Natural killer cell treated with Interleukin-12 subunit alpha and Interleukin-12 subunit beta and Interleukin-15 and Interleukin-18, amount 100 ng/mL, for 72 hours (primary cell): Measurements from ENCODE around the gene DPYSL5. TPM values are rescaled to one million over a fixed set of nuclear protein-coding genes. Genes with fewer than 3 reads are reported as not detected.
"Not testable (repeated sequence)": the region's sequence is repeated elsewhere in the genome, so short reads cannot be mapped to it uniquely, and the experiment has no call there.

Source experiments
- ATAC-seq, 2 donors: fragments of 150-1000 bp; cut with Tn5 transposase in 1 of 2; sonication (Bioruptor Pico), chemical (Tn5 transposase) in 1 of 2; 2 replicates each; pipeline ENCODE4 v1.10.0; 2021
- DNase-seq: peaks from one replicate; pipeline ENCODE4 v3.0.0; 2022; ENCODE audit warnings: low spot score
- H3K27ac Mint-ChIP-seq, 2 donors: 1 replicate in 1 of 2; 2 replicates in 1 of 2; pipeline ENCODE4 v1.8.0; 2022; ENCODE audit warnings: mixed read lengths in 2 of 2, mild to moderate bottlenecking in 1 of 2, moderate library complexity in 1 of 2
- H3K27me3 Mint-ChIP-seq, 2 donors: 1 replicate in 1 of 2; 2 replicates in 1 of 2; pipeline ENCODE4 v1.8.0; 2022; ENCODE audit warnings: mixed read lengths in 2 of 2
- H3K36me3 Mint-ChIP-seq: one replicate; pipeline ENCODE4 v1.8.0; 2022; ENCODE audit warnings: mixed read lengths
- H3K4me1 Mint-ChIP-seq, 2 donors: 1 replicate in 1 of 2; 2 replicates in 1 of 2; pipeline ENCODE4 v1.8.0; 2022; ENCODE audit warnings: low read depth in 2 of 2, mixed read lengths in 2 of 2, mild to moderate bottlenecking in 1 of 2
- H3K4me3 Mint-ChIP-seq: one replicate; pipeline ENCODE4 v1.8.0; 2022; ENCODE audit warnings: mixed read lengths
- H3K9me3 Mint-ChIP-seq: 2 replicates; pipeline ENCODE4 v1.8.0; 2022; ENCODE audit warnings: mixed read lengths
- total RNA-seq, 2 donors: library from RNA; stranded (reverse); gene quantifications; one replicate each; pipeline ENCODE4 v1.2.3, GENCODE V29; 2022

Gene DPYSL5, protein sequence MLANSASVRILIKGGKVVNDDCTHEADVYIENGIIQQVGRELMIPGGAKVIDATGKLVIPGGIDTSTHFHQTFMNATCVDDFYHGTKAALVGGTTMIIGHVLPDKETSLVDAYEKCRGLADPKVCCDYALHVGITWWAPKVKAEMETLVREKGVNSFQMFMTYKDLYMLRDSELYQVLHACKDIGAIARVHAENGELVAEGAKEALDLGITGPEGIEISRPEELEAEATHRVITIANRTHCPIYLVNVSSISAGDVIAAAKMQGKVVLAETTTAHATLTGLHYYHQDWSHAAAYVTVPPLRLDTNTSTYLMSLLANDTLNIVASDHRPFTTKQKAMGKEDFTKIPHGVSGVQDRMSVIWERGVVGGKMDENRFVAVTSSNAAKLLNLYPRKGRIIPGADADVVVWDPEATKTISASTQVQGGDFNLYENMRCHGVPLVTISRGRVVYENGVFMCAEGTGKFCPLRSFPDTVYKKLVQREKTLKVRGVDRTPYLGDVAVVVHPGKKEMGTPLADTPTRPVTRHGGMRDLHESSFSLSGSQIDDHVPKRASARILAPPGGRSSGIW
- total RNA-seq: not detected

DNA sequence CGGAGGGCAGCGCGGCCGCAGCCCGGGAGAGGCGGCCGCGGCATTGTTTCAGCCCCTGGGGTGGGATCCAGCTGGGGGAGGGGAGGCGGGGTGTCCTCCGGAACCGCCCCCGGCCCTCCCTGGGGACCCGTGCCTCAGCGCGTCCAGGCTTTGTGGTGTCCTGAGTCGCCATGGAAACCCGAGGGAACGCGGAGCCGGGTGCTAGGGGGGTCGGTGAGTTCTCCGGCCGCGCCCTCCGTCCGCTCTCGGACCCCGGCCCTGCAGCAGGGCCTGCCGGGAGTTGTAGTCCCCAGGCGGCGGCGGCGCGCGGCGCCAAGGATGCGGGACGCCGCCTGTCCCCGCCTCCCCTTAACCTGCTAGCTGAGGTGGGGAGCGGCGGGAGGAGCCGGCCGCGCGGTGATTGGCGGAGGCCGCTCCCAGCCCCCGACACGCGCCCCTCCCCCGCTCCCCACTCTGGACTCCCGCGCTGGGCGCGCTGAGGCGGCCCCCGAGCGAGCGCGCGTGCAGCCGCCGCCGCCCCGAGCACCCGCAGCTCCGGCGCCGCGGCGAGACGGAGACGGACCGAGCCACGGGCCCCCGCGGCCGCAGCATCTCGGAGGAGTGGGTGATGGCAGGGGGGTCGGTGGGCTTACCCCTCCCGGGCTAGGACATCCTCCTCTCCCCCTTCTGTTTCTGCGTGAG lies at the start of gene DPYSL5:
DPYSL5 (plus strand) TSS at position 478 of the 681 bp plus-strand sequence. CDS start 50,368 bp downstream, outside the sequence.
- H3K27me3 Mint-ChIP-seq: peaks cover 34 to 48% of the 10 kb centered on the region in 2 donors
- H3K36me3 Mint-ChIP-seq: no peaks in the 10 kb centered on the region
- H3K9me3 Mint-ChIP-seq: no peaks in the 10 kb centered on the region
- H3K27ac Mint-ChIP-seq: no peak within 1 kb of the TSS
- peak within 1 kb of the TSS; percentile 32 for H3K4me3 Mint-ChIP-seq
- ATAC-seq (peak; percentile 26 to 27), DNase-seq (no peak)
- H3K4me1 Mint-ChIP-seq: peaks cover 0 to 4% of the 10 kb centered on the region in 2 donors

DNA sequence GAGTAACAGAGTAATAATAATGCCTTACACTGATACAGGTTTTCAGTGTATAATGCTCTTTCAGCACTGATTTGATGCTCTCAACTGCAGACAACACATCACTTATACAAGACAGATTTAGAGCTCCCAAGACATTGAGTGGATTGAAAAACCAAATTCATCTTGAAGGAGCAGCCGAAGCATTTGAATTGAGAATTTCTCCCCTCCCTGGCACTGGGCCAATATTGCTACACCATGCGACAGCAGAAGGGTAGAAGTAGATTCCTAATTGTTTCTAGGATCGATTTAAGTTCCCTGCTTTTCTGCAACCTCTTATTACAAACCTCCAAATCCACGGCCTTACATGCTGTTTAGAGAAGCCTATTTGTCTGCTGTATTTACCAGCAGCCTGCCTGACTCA lies 46.6 kb upstream of the DPYSL5 start:
- H3K27ac Mint-ChIP-seq: no peak overlapping the region
- ATAC-seq: no peak
- H3K4me3 Mint-ChIP-seq: no peak overlapping the region
- no peaks in the 10 kb centered on the region for H3K36me3 Mint-ChIP-seq
- no peaks in the 10 kb centered on the region for H3K9me3 Mint-ChIP-seq
- no peaks in the 10 kb centered on the region for H3K4me1 Mint-ChIP-seq
- no peak for DNase-seq
- H3K27me3 Mint-ChIP-seq: no peaks in the 10 kb centered on the region

DNA sequence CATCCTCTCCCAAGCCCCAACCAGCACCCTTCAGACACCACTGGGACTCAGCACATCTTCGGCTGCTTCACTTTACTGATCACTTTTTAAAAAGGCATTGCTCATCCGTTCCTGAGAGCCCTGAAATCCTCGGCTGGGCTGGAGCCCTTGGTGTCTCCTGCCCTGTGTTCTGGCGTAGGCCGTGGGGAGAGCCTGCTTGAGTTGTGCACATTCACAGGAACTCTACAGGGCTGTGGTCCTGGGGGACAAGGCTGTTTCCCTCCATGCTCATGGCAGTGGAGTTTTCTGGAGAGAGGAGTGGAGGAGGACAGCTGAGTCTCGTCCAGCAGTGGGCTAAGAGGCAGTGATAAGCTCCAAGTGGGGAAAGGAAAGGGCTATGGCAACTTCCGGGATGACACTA lies 46.1 kb upstream of the DPYSL5 start:
- Mint-ChIP-seq H3K36me3 (no peaks in the 10 kb centered on the region), H3K27me3 (no peaks in the 10 kb centered on the region), H3K9me3 (no peaks in the 10 kb centered on the region), H3K4me3 (no peak overlapping the region), H3K4me1 (no peaks in the 10 kb centered on the region), H3K27ac (no peak overlapping the region)
- no peak for ATAC-seq
- no peak for DNase-seq

DNA sequence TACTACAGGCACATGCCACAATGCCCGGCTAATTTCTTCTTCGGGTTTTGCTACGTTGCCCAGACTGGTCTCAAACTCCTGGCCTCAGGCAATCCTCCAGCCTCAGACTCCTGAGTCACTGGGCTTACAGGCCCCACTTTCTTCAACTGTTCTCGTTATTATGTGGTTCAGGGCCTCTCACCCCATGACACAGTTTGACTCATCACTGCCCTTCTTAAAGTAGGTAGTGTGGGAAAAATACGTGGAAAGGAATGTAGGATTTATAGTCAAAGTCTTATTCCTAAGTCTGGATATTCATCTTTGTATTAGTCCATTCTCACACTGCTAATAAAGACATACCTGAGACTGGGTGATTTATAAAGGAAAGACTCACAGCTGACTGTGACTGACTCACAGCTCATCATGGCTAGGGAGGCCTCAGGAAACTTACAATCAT lies 42.7 kb upstream of the DPYSL5 start:
- peaks cover 0 to 2% of the 10 kb centered on the region in 2 donors for H3K27me3 Mint-ChIP-seq
- ATAC-seq (no peak), DNase-seq (no peak)
- no peak overlapping the region for H3K4me3 Mint-ChIP-seq
- H3K27ac Mint-ChIP-seq: no peak overlapping the region
- no peaks in the 10 kb centered on the region for H3K9me3 Mint-ChIP-seq
- peaks cover 4% of the 10 kb centered on the region in 2 donors for H3K4me1 Mint-ChIP-seq
- H3K36me3 Mint-ChIP-seq: no peaks in the 10 kb centered on the region

DNA sequence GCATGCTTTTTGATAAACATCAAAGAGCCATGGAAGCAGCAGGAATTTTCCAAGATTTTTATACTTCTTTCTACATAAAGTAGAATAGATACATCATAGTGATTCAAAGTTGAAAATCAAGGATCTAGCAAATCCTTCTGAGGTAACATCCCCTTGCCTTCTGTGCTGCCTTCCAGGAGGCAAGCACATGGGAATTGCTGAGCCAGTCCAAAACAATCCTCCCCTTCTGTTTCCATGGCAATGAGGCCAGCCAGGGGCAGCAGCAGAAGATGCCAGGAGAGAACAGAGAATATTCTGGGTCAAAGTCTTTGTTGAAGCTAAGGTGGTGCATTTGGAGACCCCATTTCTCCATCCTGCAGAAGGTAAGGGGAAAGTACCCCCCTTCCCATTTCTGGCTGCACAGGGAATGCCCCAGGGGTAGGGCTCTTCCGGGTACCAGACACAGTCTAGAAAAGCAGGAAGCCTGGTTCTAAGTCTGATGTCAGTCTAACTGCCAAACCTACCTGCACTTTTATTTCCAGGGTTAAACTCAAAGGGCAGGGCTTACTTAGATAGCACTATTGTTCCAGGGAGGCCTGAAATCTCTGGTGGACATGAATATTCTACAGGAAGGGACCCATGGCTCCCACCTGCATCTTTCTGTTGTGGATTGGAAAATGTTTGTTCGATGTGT lies 40.0 kb upstream of the DPYSL5 start:
- Mint-ChIP-seq H3K36me3 (no peaks in the 10 kb centered on the region), H3K4me1 (peaks cover 4% of the 10 kb centered on the region in 2 donors), H3K9me3 (no peaks in the 10 kb centered on the region), H3K27me3 (peaks cover 3 to 8% of the 10 kb centered on the region in 2 donors), H3K4me3 (no peak overlapping the region), H3K27ac (no peak overlapping the region)
- peak in 1 of 2 donors; percentile 41 for ATAC-seq
- DNase-seq: no peak

DNA sequence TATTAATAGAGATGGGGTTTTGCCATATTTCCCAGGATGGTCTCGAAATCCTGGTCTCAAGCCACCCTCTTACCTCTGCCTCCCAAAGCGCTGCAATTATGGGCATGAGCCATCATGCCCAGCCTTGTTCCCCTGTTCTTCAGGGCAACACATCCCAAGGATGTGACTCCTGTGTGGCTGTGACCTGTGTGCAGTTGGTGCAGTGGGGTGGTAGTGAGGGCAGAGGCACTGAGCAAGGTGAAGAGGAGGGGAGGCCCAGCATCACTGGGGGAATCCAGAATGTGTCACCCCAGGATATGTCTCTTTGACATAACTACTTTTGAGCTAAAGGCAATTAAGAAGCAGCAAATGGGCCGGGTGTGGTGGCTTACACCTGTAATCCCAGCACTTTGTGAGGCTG lies 38.7 kb upstream of the DPYSL5 start:
- ATAC-seq (no peak), DNase-seq (no peak)
- Mint-ChIP-seq H3K4me1 (peaks cover 4% of the 10 kb centered on the region in 2 donors), H3K27me3 (peaks cover 7 to 17% of the 10 kb centered on the region in 2 donors), H3K4me3 (no peak overlapping the region), H3K9me3 (no peaks in the 10 kb centered on the region), H3K27ac (no peak overlapping the region), H3K36me3 (no peaks in the 10 kb centered on the region)

DNA sequence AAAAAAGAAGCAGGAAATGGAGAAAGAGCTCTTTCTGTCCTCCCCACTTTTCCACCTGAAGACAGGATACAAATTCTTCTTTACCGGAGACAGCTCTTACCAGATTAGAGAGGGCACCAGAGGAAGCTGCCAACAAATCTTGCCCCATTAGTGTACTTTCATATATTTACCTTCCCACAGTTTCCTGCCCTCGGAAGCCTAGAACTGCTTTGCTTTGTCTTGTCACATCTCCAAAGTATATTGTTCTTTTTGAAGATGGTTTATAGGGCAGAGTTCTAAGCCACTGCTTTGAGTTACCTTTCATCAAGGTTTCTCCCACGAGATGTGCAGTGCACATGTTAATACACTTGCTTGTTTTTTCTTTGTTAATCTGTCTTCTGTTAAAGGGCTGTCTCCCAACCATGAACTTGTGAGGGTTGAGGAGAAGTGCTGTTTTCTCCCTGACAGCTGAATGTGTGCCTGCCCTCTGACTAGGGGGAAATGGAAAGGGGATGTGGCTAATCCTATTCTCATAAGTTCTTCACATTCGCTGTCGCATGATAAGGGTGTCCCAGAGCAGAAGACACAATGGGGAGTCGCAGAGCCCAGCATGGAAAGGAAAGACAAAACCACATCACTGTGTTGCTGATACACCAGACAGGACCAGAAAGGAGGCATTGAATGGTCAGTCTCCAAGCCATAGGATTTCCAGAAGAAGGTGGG lies 37.9 kb upstream of the DPYSL5 start:
- Mint-ChIP-seq H3K4me3 (no peak overlapping the region), H3K4me1 (peaks cover 4% of the 10 kb centered on the region in 2 donors), H3K27me3 (peaks cover 7 to 19% of the 10 kb centered on the region in 2 donors), H3K36me3 (no peaks in the 10 kb centered on the region), H3K27ac (no peak overlapping the region), H3K9me3 (no peaks in the 10 kb centered on the region)
- DNase-seq (no peak), ATAC-seq (no peak)

DNA sequence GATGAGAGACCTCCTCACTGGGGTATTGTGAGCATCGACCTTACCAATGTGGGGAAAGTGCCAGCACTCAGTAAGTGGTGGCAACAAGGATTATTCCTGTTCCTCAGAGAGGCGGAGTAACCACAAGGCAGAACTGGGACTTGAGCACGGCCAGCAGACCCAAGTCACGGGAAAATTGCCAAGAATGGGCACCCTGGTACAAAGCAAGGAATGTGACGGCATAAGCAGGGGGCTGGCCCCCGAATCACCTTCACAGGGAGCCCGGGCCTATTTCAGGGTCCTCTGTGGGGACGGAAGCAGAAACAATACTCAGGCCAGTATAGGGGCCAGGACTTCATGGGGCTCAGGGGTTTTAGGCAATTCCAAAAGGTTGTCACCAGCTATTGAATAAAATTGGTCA lies 36.7 kb upstream of the DPYSL5 start:
- ATAC-seq (no peak), DNase-seq (no peak)
- H3K27ac Mint-ChIP-seq: no peak overlapping the region
- peaks cover 4% of the 10 kb centered on the region in 2 donors for H3K4me1 Mint-ChIP-seq
- no peaks in the 10 kb centered on the region for H3K9me3 Mint-ChIP-seq
- H3K27me3 Mint-ChIP-seq: peaks cover 10 to 26% of the 10 kb centered on the region in 2 donors
- H3K4me3 Mint-ChIP-seq: no peak overlapping the region
- H3K36me3 Mint-ChIP-seq: no peaks in the 10 kb centered on the region

DNA sequence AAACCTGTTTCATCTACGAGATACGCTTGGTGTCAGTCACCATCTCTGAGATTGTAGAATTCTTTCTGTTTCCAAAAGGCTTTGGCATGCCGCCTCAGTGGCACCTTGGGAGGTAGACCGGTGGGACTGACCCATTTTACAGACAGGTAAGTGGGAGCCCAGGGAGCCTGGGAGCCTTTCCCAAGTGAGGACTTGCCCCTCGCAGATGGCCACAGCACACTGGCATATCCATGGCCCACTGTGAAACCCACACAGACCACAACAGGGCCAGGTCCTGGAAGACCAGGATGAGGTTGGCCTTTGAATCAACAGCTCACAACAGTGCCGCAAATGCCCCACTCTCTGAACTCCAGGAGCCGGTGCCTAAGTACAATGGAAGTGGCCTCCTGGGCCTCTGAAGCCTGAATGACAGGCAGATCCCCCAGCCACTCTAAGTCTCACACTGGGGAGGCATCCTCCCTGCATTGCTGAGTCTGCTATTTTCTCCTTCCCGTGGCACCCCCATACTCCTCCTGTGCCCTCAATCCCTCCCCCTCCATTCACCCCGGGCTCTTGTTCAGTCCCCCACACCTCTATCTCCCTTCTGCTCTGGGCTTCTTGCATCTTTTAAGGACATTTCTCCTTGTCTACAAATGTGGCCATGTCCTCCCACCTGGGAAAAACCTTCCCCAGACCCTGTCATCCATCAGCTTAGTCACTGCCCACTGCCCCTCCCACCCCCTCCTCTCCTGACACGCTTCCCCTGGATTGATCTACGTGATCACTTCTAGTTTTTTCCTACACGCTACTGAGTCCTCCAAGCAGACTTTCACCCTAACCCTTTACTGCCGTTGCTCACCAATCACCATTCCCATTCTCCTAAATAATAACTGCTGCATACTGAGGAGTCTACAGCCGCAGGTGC lies 35.9 kb upstream of the DPYSL5 start:
- peaks cover 15 to 32% of the 10 kb centered on the region in 2 donors for H3K27me3 Mint-ChIP-seq
- DNase-seq: no peak
- peaks cover 4% of the 10 kb centered on the region in 2 donors for H3K4me1 Mint-ChIP-seq
- no peaks in the 10 kb centered on the region for H3K36me3 Mint-ChIP-seq
- H3K27ac Mint-ChIP-seq: no peak overlapping the region
- ATAC-seq: no peak
- H3K4me3 Mint-ChIP-seq: no peak overlapping the region
- no peaks in the 10 kb centered on the region for H3K9me3 Mint-ChIP-seq

DNA sequence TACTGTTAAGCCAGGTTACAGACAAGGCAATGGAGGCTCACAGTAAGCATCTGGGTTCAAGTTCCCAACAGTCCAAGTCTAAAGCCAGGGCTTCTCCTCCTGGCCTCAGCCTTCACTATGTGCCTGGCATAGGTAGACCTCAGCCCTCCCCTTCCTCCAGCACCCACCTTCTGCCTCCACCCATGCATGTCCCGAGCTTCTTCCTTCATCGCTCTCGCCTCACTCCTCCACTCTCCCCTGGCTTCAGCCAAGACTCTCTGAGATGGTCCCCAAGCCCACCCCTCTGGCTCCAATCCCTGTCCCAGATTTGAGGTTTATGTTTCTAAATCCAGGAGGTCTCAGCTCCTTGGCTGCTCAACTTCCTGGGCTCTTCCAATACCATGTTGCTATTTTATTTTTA lies 35.2 kb upstream of the DPYSL5 start:
- Mint-ChIP-seq H3K4me3 (no peak overlapping the region), H3K4me1 (peaks cover 4% of the 10 kb centered on the region in 2 donors), H3K36me3 (no peaks in the 10 kb centered on the region), H3K27me3 (peaks cover 17 to 36% of the 10 kb centered on the region in 2 donors), H3K9me3 (no peaks in the 10 kb centered on the region), H3K27ac (no peak overlapping the region)
- ATAC-seq: no peak
- no peak for DNase-seq

DNA sequence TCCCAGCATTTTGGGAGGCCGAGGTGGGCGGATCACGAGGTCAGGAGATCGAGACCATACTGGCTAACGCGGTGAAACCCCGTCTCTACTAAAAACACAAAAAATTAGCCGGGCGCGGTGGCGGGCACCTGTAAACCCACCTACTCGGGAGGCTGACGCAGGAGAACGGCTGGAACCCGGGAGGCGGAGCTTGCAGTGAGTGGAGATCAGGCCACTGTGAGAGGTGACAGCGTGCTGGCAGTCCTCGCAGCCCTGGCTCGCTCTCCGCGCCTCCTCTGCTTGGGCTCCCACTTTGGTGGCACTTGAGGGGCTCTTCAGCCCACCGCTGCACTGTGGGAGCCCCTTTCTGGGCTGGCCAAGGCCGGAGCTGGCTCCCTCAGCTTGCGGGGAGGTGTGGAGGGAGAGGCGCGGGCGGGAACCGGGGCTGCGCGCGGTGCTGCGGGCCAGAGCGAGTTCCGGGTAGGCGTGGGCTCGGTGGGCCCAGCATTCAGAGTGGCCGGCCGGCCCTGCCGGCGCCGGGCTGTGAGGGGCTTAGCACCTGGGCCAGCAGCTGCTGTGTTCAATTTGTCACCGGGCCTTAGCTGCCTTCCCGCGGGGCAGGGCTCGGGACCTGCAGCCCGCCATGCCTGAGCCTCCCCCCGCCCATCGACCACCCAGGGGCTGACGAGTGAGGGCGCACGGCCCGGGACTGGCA lies 33.7 kb upstream of the DPYSL5 start:
- H3K36me3 Mint-ChIP-seq: not testable (repeated sequence)
- peaks cover 22 to 39% of the 10 kb centered on the region in 2 donors for H3K27me3 Mint-ChIP-seq

DNA sequence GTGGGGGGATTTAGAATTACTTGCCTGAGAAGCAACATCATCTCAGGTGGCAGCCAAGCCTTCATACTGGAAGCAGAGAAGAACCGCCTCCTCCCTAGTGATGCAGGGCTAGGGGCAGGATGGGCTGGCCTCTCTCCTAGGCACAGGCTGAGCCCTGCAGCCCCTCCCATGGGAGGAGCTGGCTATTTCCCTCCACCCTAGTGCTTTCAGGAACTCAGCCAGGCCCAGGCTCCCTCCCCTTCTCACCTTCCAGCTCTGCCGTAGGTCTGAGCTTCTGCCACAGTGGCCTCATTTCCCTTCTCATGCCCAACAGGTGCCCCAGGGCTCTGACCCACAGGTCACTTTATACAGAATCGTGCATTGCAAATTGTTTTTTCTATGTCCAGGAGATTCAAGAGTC lies 31.0 kb upstream of the DPYSL5 start:
- Mint-ChIP-seq H3K27ac (no peak overlapping the region), H3K9me3 (no peaks in the 10 kb centered on the region), H3K36me3 (no peaks in the 10 kb centered on the region), H3K4me3 (no peak overlapping the region), H3K27me3 (peaks cover 22 to 46% of the 10 kb centered on the region in 2 donors), H3K4me1 (no peaks in the 10 kb centered on the region)
- no peak for ATAC-seq
- DNase-seq: no peak

More for the DNA sequence above, 33.7 kb upstream of the DPYSL5 start:
- not testable (repeated sequence) for H3K27ac Mint-ChIP-seq, H3K9me3 Mint-ChIP-seq, DNase-seq, ATAC-seq, H3K4me1 Mint-ChIP-seq, H3K4me3 Mint-ChIP-seq
